NCI-H226 (cell line): Measurements from ENCODE around the gene RSRP1.
A peak's percentile ranks its signal among the peaks of the same experiment; 100 is the strongest.
"Not testable (repeated sequence)": the region's sequence is repeated elsewhere in the genome, so short reads cannot be mapped to it uniquely, and the experiment has no call there.

Source experiments
- DNase-seq: peaks from one replicate; pipeline ENCODE4 v3.0.0-alpha.2; 2015

Gene RSRP1, protein sequence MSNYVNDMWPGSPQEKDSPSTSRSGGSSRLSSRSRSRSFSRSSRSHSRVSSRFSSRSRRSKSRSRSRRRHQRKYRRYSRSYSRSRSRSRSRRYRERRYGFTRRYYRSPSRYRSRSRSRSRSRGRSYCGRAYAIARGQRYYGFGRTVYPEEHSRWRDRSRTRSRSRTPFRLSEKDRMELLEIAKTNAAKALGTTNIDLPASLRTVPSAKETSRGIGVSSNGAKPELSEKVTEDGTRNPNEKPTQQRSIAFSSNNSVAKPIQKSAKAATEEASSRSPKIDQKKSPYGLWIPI

DNA sequence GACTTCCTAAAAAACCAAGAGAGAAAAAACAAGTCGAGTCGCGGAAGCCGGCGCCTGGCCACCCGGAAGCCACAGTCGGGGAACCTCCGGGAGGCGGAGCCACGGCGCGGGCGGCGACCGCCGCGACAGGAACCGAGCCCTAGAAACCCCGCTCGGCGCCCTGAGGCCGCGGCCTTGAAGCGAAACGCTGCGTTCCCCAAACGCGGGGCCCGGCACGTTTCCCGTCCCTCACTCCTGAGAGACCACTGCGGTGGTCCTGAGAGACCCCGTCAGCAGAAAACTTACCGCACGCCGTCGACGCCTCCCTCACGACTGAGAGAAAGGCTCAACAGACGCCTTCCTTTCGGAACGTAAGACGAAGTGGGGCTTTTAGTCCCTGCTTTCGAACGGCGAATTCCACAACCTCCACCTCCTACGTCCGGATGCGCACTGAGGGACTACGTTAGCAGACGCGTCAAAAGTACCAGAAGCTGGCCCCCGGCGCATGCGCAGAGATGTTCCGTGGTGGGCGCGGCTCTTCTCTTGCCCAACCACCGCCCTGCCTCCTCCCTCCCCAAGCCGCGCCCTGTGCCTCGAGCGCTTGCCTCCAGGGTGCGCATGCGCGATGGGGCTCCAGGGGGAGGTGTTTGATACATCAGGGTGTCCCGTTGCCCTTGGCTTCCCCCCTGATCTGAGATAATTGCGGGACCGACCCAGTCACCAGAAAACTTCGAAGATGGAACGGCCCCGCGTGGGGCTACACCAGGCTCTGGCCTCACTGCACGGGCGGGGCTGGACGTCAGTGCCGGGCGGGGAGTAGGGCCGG, at the start of gene RSRP1:
Gene RSRP1, minus strand, starts transcription at position 431 of the 805 bp plus-strand sequence. CDS start 491 bp downstream, outside the sequence.
- DNase-seq = peak; percentile 94

DNA sequence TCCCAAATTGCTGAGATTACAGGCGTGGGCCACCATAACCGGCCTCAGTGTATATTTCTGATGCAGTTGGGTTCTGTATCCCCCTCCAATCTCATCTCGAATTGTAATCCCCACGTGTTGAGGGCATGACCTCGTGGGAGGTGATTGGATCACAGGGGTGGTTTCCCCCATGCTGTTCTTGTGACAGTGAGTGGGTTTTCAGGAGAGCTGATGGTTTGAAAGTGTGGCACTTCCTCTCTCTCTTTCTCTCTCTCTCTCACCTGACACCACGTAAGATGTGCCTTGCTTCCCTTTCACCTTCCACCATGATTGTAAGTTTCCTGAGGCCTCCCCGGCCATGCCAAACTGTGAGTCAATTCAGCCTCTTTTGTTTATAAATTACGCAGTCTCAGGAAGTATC, 49.2 kb upstream of the RSRP1 start:
- DNase-seq = not testable (repeated sequence)

DNA sequence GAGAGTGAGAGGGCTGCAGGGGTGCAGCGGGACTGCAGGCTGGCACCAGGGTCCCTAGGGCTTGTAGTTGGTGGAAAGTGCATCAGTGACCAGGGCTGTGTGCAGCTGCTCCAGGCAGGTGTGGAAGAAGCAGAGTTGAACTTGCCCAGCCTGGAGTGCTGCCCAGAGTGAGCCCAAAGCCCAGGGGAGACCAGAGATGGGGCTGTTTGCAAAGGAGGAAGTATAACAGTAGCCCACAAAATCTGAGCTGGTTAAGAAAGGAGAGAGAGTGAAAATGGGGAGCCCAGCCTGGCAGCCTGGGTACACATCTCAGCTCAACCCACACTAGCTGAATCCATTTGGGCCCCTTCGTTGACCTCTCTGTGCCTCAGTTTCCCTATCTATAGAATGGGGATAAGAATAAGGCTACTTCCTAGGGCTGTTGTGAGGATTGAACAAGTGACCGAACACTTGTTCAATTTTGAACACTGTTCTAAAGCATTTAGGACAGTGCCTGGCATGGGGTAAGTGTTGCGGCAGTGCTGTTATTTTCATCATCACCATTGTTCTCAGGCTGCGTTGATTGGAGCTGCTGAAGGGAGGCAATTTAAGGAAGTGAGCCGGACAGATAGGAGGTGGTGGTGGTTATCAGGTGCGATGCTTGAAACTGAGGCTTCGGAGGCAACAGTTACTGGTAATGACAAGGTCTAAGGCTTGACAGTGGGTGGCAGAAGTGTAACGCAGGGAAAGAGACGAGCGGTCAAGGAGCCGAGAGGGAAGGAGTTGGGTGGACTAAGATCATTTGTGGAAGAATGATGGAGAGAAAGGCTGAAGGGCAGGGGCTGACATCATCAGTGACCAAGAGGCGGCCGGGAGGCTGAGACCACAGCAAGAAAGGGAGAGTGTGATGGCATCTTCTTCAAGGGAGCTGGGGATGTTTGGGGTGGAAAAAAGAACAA, 47.9 kb upstream of the RSRP1 start:
- not testable (repeated sequence) for DNase-seq

DNA sequence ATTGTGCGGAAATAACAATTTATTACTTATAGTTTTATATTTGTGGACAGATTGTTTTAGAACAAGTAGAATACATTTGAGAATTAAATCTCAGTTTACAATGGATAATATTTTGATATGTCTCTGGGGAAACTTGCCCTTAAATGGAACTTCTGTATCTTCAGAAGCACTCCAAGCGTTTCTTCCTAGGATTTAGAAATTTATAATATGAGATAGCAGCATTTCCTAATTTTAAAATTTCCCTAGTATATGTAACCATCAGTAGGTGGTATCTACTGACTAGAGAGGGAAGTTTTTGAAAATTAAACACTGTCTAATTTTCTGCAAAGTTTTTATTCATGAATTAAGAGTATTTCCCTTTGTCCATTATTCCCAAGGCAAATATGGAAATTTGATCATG, 46.2 kb upstream of the RSRP1 start:
- DNase-seq = not testable (repeated sequence)

DNA sequence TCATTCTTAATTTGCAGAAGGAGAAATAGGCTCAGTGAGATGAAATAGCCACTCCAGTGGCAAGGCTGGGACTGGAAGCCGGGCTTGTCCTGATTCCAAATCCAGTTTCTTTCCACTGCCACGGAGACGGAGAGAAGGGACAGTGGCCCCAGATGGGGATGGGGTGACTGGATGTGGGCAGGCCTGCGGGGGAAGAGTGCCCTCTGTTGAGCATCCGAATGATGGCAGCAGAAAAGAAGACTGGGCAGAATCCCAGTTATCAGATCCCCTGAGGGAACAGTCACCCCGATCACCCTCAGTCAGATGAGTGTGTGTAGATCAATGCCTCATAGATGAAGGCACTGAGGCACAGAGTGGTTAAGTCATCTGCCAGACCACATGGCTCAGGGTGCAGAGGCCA, 42.8 kb upstream of the RSRP1 start:
- DNase-seq = not testable (repeated sequence)

DNA sequence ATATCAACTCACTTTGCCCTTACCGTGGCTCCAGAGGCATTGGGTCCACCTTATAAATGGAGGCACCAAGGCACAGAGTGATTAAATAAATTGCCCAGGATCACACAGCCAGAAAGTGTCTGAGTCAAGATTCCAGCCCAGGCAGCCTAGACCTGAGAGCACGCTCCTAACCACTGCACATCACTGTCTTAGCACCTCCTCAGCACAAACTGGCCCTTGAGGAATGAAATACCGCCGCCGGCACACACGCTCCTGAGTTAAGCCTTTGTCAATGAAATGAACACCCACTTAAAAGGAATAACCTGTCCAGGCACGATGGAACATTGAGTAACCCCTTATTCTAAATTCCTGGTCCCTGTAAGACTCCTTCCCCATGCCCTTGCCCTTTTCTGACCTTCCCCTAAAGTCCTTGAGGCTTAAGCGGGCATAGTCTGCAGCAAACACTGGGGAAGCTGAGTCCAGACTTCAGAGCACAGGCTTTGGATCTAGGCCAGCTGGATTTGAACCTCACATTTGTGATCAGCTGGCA, 41.4 kb upstream of the RSRP1 start:
- DNase-seq = not testable (repeated sequence)

DNA sequence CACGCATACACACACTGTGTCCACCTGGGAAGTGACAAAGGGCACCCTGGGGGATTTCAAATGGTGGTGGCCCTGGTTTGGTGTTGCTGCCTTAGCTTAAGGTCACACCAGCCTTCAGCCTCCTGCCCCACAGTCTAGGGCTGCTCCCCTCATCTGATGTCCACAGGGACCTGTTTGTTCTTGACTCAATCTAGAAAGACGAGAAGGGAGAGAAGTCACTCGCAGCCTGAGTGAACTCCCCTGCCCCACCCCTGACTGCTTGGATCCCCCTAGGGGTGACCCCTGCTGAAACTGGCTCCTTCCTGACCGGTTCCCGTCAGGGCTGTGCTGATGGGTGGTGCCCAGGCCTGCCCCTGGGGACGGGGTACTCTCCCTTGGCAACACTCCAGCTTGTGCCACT, 39.9 kb upstream of the RSRP1 start:
- not testable (repeated sequence) for DNase-seq

DNA sequence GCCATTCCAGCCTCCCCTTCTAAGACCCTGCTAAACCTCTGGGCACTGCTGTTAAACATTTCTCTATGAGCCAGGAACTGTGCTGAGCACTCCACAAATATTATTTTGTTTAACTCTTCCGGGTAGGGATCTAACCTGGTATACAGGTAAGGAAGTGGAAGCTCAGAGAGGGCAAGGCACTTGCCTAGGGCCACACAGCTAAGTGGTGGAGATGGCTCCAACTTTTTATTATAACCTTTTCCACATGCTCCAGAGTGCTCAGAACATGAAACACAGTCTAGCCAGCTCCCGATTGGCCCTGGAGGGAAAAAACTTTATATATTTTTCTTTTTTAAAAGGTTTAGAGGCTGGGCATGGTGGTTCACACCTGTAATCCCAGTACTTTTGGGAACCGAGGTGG, 38.6 kb upstream of the RSRP1 start:
- DNase-seq = not testable (repeated sequence)

DNA sequence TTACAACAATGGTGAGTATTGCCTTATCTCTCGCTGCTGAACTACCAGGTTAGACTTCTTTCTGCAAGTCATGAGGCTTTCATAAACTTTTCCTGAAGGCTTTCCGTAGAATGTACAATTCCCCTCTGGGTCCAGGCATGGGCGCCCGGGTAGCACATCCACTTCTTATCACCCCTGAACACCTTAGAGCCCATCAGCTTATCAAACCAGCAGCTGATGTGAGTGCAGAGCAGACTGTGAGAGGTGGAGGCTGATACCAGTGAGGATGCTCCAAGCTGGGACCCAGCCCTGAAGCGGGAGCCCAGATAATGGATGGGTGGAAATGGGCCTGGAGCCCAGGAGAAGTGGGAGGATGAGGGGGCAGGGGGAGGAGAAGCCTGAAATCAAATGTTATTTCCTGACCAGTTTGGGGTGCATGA, 32.4 kb upstream of the RSRP1 start:
- not testable (repeated sequence) for DNase-seq

DNA sequence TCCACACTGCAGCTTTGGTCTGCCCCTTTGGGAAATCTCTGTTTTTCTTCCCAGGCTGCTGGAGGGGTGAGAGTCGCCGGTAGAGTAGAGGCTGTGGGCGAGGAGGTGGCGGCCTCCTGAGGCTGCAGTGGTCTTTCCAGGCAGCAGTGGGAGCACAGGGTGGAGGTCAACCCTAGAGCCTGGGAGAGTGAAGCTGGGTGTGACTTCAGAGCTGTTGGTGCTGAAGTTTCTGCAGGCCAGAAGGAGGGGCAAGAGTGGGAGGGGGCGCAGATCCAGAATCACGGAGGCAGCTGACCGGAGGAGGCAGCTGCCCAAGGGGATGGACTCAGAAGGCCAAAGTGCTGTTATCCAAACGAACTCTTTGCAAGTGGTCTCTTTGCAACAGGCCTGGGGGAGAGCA, 31.5 kb upstream of the RSRP1 start:
- DNase-seq = not testable (repeated sequence)

DNA sequence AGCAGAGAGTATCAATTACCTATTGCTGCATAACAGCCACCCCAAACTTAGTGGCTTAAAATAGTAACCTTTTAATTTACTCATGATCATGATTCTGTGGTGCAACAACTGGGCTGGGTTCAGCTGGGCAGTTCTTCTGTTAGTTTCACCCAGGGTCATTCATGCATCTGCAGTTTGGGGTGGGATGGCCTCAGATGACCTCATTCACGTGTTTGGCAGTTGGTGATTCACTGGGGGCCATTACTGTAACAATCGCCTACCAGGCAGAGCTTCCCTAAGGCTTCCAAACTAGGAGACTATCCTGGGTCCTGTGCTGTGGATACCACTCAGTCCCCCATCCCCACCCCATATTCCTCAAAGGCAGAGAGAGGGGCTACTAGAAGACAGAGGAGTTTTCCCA, 31.1 kb upstream of the RSRP1 start:
- DNase-seq = not testable (repeated sequence)

DNA sequence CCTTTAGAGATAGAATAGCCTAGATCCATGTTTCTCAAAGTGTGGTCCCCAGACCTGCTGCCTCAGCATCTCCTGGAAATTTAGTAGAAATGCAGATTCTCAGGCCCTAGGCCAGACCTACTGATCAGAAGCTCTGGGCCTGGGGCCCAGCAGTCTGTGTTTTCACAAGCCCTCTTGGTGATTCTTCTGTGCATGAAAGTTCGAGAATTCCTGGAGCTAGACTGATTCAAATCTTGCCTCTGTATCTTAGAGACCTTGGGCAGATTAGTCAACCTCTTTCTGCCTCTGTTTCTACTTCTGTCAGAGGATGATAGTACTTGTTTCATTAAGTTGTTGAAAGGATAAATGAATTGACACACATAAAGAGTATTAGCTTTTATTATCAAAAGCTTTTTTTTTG, 30.0 kb upstream of the RSRP1 start:
- DNase-seq = not testable (repeated sequence)

DNA sequence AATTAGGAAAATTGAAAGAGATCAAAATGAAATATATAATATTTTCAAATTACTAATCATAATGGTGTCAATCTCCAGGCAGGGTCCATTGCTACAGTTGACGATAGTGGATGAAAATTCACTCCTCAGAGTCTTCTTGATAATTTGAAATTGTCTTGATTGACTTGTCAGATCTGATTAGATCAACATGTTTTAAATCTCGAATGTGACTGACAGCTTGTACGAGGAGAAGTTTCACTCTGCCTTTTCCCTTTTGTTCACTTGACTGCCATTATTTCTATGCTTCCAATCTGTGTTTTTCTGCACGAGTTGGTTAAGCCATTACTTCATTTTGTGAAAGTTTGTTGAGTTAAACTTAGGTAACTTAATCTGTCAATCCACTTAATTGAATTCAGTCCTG, 28.4 kb upstream of the RSRP1 start:
- not testable (repeated sequence) for DNase-seq

DNA sequence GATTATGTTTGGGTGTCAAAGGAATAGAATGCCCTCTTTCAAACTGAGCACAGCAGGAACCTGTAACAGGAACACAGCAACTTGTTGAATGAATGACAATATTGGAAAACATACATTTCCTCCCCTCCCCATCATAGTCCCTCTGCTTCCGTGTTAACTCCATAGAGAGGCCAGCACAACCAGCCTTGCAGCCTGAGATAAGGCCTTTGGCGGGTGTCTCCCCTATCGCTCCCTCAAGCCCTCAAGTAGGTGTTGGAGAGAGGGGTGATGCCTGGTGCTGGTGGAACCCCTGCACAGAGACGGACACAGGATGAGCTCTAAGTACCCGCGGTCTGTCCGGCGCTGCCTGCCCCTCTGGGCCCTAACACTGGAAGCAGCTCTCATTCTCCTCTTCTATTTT, 25.0 kb upstream of the RSRP1 start, which contains the start of gene RHD:
Gene RHD, plus strand, starts transcription at position 272 of the 400 bp plus-strand sequence. Its CDS starts 39 bp downstream, at position 311.
- not testable (repeated sequence) for DNase-seq

DNA sequence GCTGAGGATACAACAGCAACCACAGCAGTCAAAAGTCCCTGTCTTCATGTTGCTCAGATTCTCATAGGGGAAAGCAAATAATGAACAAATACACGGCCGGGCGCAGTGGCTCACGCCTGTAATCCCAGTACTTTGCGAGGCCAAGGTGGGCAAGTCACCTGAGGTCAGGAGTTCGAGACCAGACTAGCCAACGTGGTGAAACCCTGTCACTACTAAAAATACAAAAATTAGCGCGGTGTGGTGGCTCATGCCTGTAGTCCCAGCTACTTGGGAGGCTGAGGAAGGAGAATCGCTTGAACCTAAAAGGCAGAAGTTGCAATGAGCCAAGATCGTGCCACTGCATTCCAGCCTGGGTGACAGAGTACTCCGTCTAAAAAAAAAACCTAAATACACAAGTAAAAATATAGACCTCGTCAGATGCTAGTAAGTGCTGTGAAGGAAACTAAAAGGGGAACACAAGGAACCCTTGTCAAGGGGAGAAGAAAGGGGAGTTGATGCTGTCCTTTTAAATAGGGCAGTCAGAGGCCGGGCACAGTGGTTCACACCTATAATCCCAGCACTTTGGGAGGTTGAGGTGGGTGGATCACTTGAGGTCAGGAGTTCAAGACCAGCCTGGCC, 21.0 kb upstream of the RSRP1 start:
- not testable (repeated sequence) for DNase-seq

DNA sequence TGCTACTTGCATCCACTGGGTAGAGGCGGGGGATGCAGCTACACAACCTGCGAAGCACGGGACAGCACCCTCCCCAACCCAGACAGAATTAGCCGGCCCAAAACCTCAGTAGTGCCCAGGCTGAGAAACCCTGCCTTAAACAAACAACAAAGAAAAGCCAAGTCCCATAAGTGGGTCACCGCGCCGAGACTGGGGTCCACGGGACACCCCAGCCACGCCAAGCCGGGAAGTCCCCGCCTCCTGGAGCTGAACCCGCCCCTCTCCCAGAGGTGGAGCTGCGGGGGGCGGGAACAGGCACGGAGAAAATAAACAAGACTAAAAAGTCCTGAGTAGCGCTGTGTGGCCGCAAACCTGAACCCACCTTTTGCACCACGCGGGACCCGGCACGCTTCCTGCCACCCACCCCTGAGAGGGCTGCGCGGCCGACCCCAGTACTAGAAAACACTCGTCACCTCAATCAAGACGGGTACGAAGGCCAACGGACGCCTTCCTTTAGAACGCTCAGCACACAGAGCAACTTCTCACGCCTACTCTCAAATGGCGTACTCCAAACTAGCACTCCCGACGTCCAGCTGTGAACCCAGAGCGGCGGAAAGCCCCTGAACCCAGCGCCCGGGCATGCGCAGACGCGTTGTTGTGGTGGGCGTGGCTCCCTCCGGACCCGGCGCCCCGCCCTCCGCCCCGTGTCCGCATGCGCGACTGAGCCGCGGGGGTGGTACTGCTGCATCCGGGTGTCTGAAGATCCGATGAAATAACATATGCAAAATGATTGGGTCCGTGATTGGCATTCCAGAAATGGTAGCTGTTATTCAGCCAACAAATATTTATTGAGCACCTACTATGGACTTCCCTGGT, 20.3 kb upstream of the RSRP1 start:
- peak; percentile 44 for DNase-seq

DNA sequence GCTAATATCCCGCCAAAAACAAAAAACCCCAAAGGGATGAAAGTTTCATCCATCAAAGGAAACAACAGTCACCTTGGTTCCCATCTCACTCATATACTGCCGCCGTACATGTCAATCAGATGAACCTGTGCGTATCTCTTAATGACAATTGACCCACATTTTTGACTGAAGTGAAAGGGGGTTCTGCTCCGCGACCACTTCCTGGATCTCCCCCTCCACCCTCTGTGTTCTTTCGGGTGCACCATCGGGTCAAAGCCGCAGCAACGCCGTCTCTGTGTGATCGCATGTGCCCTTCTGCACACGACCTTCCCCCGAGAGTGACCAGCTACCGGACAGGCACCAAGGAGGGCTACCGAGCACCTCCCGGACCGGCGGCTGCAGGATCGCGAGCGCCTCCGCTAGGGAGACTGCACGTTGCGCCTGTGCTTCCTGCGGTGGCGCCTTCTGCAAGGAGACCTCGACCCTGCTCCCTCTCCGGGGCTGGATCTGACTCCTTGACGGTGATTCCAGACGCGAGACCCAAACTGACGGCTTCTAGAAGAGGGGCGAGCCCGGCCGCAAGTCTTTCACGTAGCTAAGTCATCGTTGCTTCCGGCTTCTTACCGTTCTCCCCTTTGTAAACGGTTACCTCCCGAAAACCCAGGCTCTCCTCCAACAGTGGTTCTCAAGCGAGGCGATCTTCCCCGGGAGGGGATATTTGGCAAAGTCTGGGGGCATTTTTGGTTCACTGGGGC, 19.5 kb upstream of the RSRP1 start:
- DNase-seq = not testable (repeated sequence)

DNA sequence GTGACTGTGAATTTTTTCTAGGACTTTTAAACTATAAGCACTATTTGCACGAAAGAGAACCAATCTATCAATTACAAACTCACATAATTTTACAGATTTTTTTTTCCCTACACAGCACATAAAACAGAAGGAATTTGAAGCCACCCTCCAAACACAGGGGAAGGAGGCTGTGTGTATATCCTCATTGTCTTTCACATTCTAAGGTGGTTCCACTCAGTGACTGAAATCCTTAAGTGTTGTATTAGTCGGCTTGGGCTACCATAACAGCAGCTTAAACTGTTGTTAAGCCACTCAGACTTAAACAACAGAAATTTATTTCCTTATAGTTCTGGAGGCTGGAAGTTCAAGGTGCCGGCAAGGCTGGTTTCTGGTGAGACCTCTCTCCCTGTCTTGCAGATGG, 13.1 kb upstream of the RSRP1 start:
- DNase-seq = not testable (repeated sequence)

DNA sequence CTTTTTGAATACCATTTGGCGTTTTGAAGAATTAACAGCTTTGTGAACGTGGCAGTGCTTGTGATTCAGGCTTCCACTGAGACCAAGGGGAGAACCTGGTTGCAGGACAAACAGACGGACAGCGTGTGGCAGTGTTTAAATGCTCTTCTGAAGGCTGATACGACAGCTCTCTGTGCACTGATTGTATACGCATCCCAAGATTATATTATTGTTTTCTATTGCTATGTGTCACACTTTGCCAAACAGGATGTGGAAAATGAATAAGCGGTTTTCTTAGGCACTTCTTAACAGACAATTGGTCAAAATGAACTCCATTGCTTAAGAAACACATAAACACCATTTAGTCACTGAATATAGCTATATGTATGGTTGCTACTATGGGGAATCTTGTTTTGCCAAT, 12.6 kb upstream of the RSRP1 start:
- not testable (repeated sequence) for DNase-seq

DNA sequence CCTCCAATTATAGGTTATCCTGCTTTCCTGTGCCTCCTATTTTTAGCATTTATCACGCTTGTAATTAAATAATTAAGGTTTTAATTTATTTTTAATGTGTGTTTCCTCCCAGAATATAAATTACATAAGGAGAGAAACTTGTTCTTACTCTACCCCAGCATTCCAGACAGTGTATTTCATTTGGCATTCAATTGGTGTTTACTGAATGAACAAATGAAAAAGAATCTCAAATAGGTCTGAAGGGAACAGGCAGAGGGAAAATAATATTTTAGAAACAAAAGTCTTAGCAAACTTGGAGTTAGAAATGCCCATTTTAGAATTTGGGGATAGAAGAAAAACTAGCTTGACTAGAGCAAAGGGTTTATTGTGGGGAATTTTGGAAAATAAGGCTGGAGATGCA, 9.9 kb upstream of the RSRP1 start:
- DNase-seq = no peak
